HUES64 (cell line): Measurements from ENCODE around the gene MECP2.

ENCODE experiments used
- H3K27ac ChIP-seq: 2 replicates; pipeline ENCODE4 v1.7.0; 2013; ENCODE audit warnings: low read depth, low read length, inconsistent platforms
- H3K27me3 ChIP-seq: 2 replicates; pipeline ENCODE4 v1.6.1; 2013; ENCODE audit warnings: mild to moderate bottlenecking, low read length; ENCODE audit not compliant: insufficient read depth
- H3K36me3 ChIP-seq: 2 replicates; pipeline ENCODE4 v1.6.1; 2013; ENCODE audit warnings: mild to moderate bottlenecking, low read length; ENCODE audit not compliant: insufficient read depth
- H3K4me1 ChIP-seq: 2 replicates; pipeline ENCODE4 v1.6.1; 2013; ENCODE audit warnings: mild to moderate bottlenecking, low read length, moderate library complexity; ENCODE audit not compliant: insufficient read depth
- H3K4me3 ChIP-seq: 2 replicates; pipeline ENCODE4 v1.5.1; 2013; ENCODE audit warnings: mild to moderate bottlenecking, low read length, moderate library complexity
- H3K9ac ChIP-seq: 2 replicates; pipeline ENCODE4 v1.6.1; 2013; ENCODE audit warnings: mild to moderate bottlenecking, low read depth, low read length
- H3K9me3 ChIP-seq: 2 replicates; pipeline ENCODE4 v1.6.1; 2013; ENCODE audit warnings: low read depth, low read length; ENCODE audit not compliant: insufficient read depth
- WGBS: fragments of 150-250, 120-280 bp; methylation state at CpG from one replicate; pipeline ENCODE4 v1.1.7; 2013; ENCODE audit warnings: missing lambda C conversion rate; 5-methylcytosine and 5-hydroxymethylcytosine counted together

MECP2 gene

GRCh38 chrX:154032160-154032559 is 65.4 kb downstream of the MECP2 start:
- 98% methylated on average over 11 of the region's 11 CpGs for WGBS
- no peak overlapping the region for H3K4me3 ChIP-seq
- no peaks in the 10 kb centered on the region for H3K9me3 ChIP-seq
- H3K4me1 ChIP-seq = peaks cover 13% of the 10 kb centered on the region
- no peaks in the 10 kb centered on the region for H3K27me3 ChIP-seq
- peaks cover 36% of the 10 kb centered on the region for H3K36me3 ChIP-seq
- H3K9ac ChIP-seq = no peak overlapping the region
- no peak overlapping the region for H3K27ac ChIP-seq

- H3K4me1 ChIP-seq = peaks cover 13% of the 10 kb centered on the region
- H3K4me3 ChIP-seq = no peak overlapping the region
- 94% methylated on average over 29 of the region's 29 CpGs for WGBS
- no peaks in the 10 kb centered on the region for H3K27me3 ChIP-seq
- H3K27ac ChIP-seq = no peak overlapping the region
- H3K9ac ChIP-seq = no peak overlapping the region
- peaks cover 36% of the 10 kb centered on the region for H3K36me3 ChIP-seq
- no peaks in the 10 kb centered on the region for H3K9me3 ChIP-seq
Measured at GRCh38 chrX:154030715-154031305, 66.7 kb downstream of the MECP2 start.

- 96% methylated on average over 20 of the region's 20 CpGs for WGBS
- H3K9me3 ChIP-seq = no peaks in the 10 kb centered on the region
- no peak overlapping the region for H3K27ac ChIP-seq
- no peak overlapping the region for H3K9ac ChIP-seq
- peaks cover 13% of the 10 kb centered on the region for H3K4me1 ChIP-seq
- no peaks in the 10 kb centered on the region for H3K27me3 ChIP-seq
- H3K36me3 ChIP-seq = peaks cover 36% of the 10 kb centered on the region
- no peak overlapping the region for H3K4me3 ChIP-seq
Measured at GRCh38 chrX:154030266-154030665, 67.3 kb downstream of the MECP2 start.

GRCh38 chrX:154029439-154029838 is 68.1 kb downstream of the MECP2 start:
- 93% methylated on average over 7 of the region's 8 CpGs for WGBS
- peaks cover 36% of the 10 kb centered on the region for H3K36me3 ChIP-seq
- H3K27me3 ChIP-seq = no peaks in the 10 kb centered on the region
- no peak overlapping the region for H3K27ac ChIP-seq
- no peaks in the 10 kb centered on the region for H3K9me3 ChIP-seq
- H3K4me3 ChIP-seq = no peak overlapping the region
- H3K4me1 ChIP-seq = peaks cover 8% of the 10 kb centered on the region
- H3K9ac ChIP-seq = no peak overlapping the region

- peaks cover 36% of the 10 kb centered on the region for H3K36me3 ChIP-seq
- H3K4me3 ChIP-seq = no peak overlapping the region
- peaks cover 8% of the 10 kb centered on the region for H3K4me1 ChIP-seq
- WGBS = 93% methylated on average over 12 of the region's 13 CpGs
- no peak overlapping the region for H3K27ac ChIP-seq
- no peaks in the 10 kb centered on the region for H3K9me3 ChIP-seq
- no peak overlapping the region for H3K9ac ChIP-seq
- H3K27me3 ChIP-seq = no peaks in the 10 kb centered on the region
Measured at GRCh38 chrX:154028502-154029184, 68.9 kb downstream of the MECP2 start.

- WGBS = 100% methylated on average over 1 of the region's 1 CpG
- no peak overlapping the region for H3K27ac ChIP-seq
- H3K27me3 ChIP-seq = no peaks in the 10 kb centered on the region
Measured at GRCh38 chrX:154027986-154028385, 69.5 kb downstream of the MECP2 start.

GRCh38 chrX:154027022-154027402 is 70.5 kb downstream of the MECP2 start:
- H3K4me3 ChIP-seq = no peak overlapping the region
- H3K27me3 ChIP-seq = no peaks in the 10 kb centered on the region
- H3K27ac ChIP-seq = no peak overlapping the region
- peaks cover 34% of the 10 kb centered on the region for H3K36me3 ChIP-seq
- no peak overlapping the region for H3K9ac ChIP-seq
- H3K9me3 ChIP-seq = no peaks in the 10 kb centered on the region
- 91% methylated on average over 6 of the region's 6 CpGs for WGBS
- 0 out of 2 replicates have a peak, but pooled peaks cover 3% of the 10 kb centered on the region for H3K4me1 ChIP-seq

More at GRCh38 chrX:154027986-154028385, 69.5 kb downstream of the MECP2 start:
- no peaks in the 10 kb centered on the region for H3K9me3 ChIP-seq
- H3K4me3 ChIP-seq = no peak overlapping the region
- H3K4me1 ChIP-seq = peaks cover 8% of the 10 kb centered on the region
- H3K9ac ChIP-seq = no peak overlapping the region
- H3K36me3 ChIP-seq = peaks cover 36% of the 10 kb centered on the region

- H3K9me3 ChIP-seq = no peaks in the 10 kb centered on the region
- H3K4me3 ChIP-seq = no peak overlapping the region
- no peak overlapping the region for H3K9ac ChIP-seq
- H3K27me3 ChIP-seq = no peaks in the 10 kb centered on the region
- WGBS = 94% methylated on average over 21 of the region's 21 CpGs
- peaks cover 3% of the 10 kb centered on the region; the same call in 1 of the 2 replicates for H3K4me1 ChIP-seq
- peaks cover 28% of the 10 kb centered on the region; the same call in 1 of the 2 replicates for H3K36me3 ChIP-seq
- H3K27ac ChIP-seq = no peak overlapping the region
Measured at GRCh38 chrX:154026136-154027021, 71.1 kb downstream of the MECP2 start.

GRCh38 chrX:154025230-154025629 is 72.3 kb downstream of the MECP2 start:
- Histone ChIP-seq H3K27ac (no peak overlapping the region), H3K9ac (no peak overlapping the region)

GRCh38 chrX:154024271-154024670 is 73.2 kb downstream of the MECP2 start:
- Histone ChIP-seq H3K4me3 (no peak overlapping the region), H3K27ac (no peak overlapping the region), H3K9me3 (no peaks in the 10 kb centered on the region), H3K4me1 (peaks cover 3% of the 10 kb centered on the region; the same call in 1 of the 2 replicates), H3K9ac (no peak overlapping the region), H3K27me3 (no peaks in the 10 kb centered on the region), H3K36me3 (peaks cover 14% of the 10 kb centered on the region; the same call in 1 of the 2 replicates)
- WGBS = 94% methylated on average over 15 of the region's 15 CpGs

More at GRCh38 chrX:154025230-154025629, 72.3 kb downstream of the MECP2 start:
- H3K4me1 ChIP-seq = peaks cover 3% of the 10 kb centered on the region; the same call in 1 of the 2 replicates
- H3K4me3 ChIP-seq = no peak overlapping the region
- peaks cover 18% of the 10 kb centered on the region; the same call in 1 of the 2 replicates for H3K36me3 ChIP-seq
- H3K9me3 ChIP-seq = no peaks in the 10 kb centered on the region
- WGBS = 85% methylated on average over 8 of the region's 8 CpGs
- no peaks in the 10 kb centered on the region for H3K27me3 ChIP-seq
